DMS53 treated with DMSO at 0.1 percent for 48 hours (cell line): ENCODE data around the gene SHTN1.

Experiments used
- DNase-seq: peaks from one replicate; lab custom pipeline; 2025; ENCODE audit not compliant: unreplicated experiment; lab: John Stamatoyannopoulos, UW

Gene SHTN1

GRCh38 chr10:116918583-116918982 is 86.4 kb downstream of the SHTN1 start:
- DNase-seq: no peak

GRCh38 chr10:116917481-116917880 is 87.5 kb downstream of the SHTN1 start:
- DNase-seq: no peak

GRCh38 chr10:116915340-116915739 is 89.6 kb downstream of the SHTN1 start:
- no peak for DNase-seq

GRCh38 chr10:116913695-116914094 is 91.3 kb downstream of the SHTN1 start:
- DNase-seq: no peak

GRCh38 chr10:116912162-116912561 is 92.8 kb downstream of the SHTN1 start:
- no peak for DNase-seq

- no peak for DNase-seq
Observed at GRCh38 chr10:116910910-116911309, 94.1 kb downstream of the SHTN1 start.

GRCh38 chr10:116909307-116909706 is 95.7 kb downstream of the SHTN1 start:
- no peak for DNase-seq

GRCh38 chr10:116907245-116907987 is 97.6 kb downstream of the SHTN1 start:
- DNase-seq: no peak

GRCh38 chr10:116905845-116906210 is 99.2 kb downstream of the SHTN1 start:
- no peak for DNase-seq

- DNase-seq: no peak
Observed at GRCh38 chr10:116899626-116900025, 105.4 kb downstream of the SHTN1 start.

GRCh38 chr10:116893686-116894037 is 111.3 kb downstream of the SHTN1 start:
- no peak for DNase-seq

GRCh38 chr10:116892907-116893685 is 111.9 kb downstream of the SHTN1 start:
- DNase-seq: no peak

- DNase-seq: no peak
Observed at GRCh38 chr10:116891208-116891607, 113.8 kb downstream of the SHTN1 start.

- DNase-seq: no peak
Observed at GRCh38 chr10:116889066-116889465, 115.9 kb downstream of the SHTN1 start.

- DNase-seq: no peak
Observed at GRCh38 chr10:116888380-116889055, 116.5 kb downstream of the SHTN1 start.

GRCh38 chr10:116886772-116887171 is 118.2 kb downstream of the SHTN1 start:
- no peak for DNase-seq

- no peak for DNase-seq
Observed at GRCh38 chr10:116882639-116883038, 122.3 kb downstream of the SHTN1 start.

- DNase-seq: no peak
Observed at GRCh38 chr10:116880716-116881482, 124.1 kb downstream of the SHTN1 start.

- DNase-seq: no peak
Observed at GRCh38 chr10:116879817-116880216, 125.2 kb downstream of the SHTN1 start.

GRCh38 chr10:116878123-116878522 is 126.9 kb downstream of the SHTN1 start:
- no peak for DNase-seq

- no peak for DNase-seq
Observed at GRCh38 chr10:116877391-116877790, 127.6 kb downstream of the SHTN1 start.
